Retinal pigment epithelial cell (primary cell): Measurements from ENCODE around the gene TM4SF5.
"Not testable (repeated sequence)": the region's sequence is repeated elsewhere in the genome, so short reads cannot be mapped to it uniquely, and the experiment has no call there.

Experiments
- DNase-seq: peaks from one replicate; pipeline ENCODE4 v3.0.0-alpha.2; 2010; ENCODE audit warnings: low read depth
- H3K4me3 ChIP-seq: 2 replicates; pipeline ENCODE4 v1.5.1; 2011; ENCODE audit warnings: mild to moderate bottlenecking, low read length, control low read depth, moderate library complexity
- CTCF ChIP-seq: conservative IDR thresholded peaks from 2 replicates; pipeline ENCODE4 v1.5.1; 2011; ENCODE audit warnings: low read depth, low read length, control low read depth, inconsistent platforms

TM4SF5 gene

GRCh38 chr17:4815043-4815675, 43.5 kb downstream of the TM4SF5 start:
- TF ChIP-seq CTCF, result no peak
- DNase-seq, result no peak
- H3K4me3 ChIP-seq, result no peak overlapping the region

GRCh38 chr17:4816826-4817225, 45.1 kb downstream of the TM4SF5 start:
- TF ChIP-seq CTCF, result no peak
- DNase-seq, result no peak
- no peak overlapping the region for H3K4me3 ChIP-seq

GRCh38 chr17:4818276-4818675, 46.6 kb downstream of the TM4SF5 start:
- no peak for TF ChIP-seq CTCF
- no peak overlapping the region for H3K4me3 ChIP-seq
- no peak for DNase-seq

- DNase-seq, result no peak
- TF ChIP-seq CTCF, result no peak
- no peak overlapping the region for H3K4me3 ChIP-seq
Measured at GRCh38 chr17:4822835-4823234, 51.1 kb downstream of the TM4SF5 start.

GRCh38 chr17:4823373-4824089, 51.8 kb downstream of the TM4SF5 start:
- H3K4me3 ChIP-seq, result no peak overlapping the region
- no peak for DNase-seq
- no peak for TF ChIP-seq CTCF

- no peak overlapping the region for H3K4me3 ChIP-seq
- TF ChIP-seq CTCF, result no peak
- DNase-seq, result no peak
Measured at GRCh38 chr17:4827399-4827798, 55.7 kb downstream of the TM4SF5 start.

- DNase-seq, result not testable (repeated sequence)
- H3K4me3 ChIP-seq, result peak overlapping the region; percentile 57
Measured at GRCh38 chr17:4832829-4833177, 61.1 kb downstream of the TM4SF5 start.
